Fibroblast of lung (primary cell): Measurements from ENCODE around the gene CAMK1G. TPM values are rescaled to one million over a fixed set of nuclear protein-coding genes. Genes with fewer than 3 reads are reported as not detected.

Experiments used
- DNase-seq, 2 donors: peaks; one replicate each; pipeline versions ENCODE4 v3.0.0 to v3.0.0-alpha.2; 2010; ENCODE audit warnings: low read depth in 2 of 2
- H2AFZ ChIP-seq: 2 replicates; pipeline ENCODE4 v1.5.1; 2012; ENCODE audit warnings: low read length, control low read depth, inconsistent platforms
- H3K27ac ChIP-seq: 2 replicates; pipeline ENCODE4 v1.5.1; 2011; ENCODE audit warnings: low read length, control low read depth; ENCODE audit not compliant: insufficient read depth
- H3K27me3 ChIP-seq: 2 replicates; pipeline ENCODE4 v1.5.1; 2011; ENCODE audit warnings: mild to moderate bottlenecking, low read length; ENCODE audit not compliant: control insufficient read depth, insufficient read depth
- H3K36me3 ChIP-seq: 2 replicates; pipeline ENCODE4 v1.5.1; 2011; ENCODE audit warnings: low read length; ENCODE audit not compliant: control insufficient read depth, insufficient read depth
- H3K4me1 ChIP-seq: 2 replicates; pipeline ENCODE4 v1.5.1; 2011; ENCODE audit warnings: low read length; ENCODE audit not compliant: control insufficient read depth, insufficient read depth; ENCODE audit errors: extremely low read depth
- H3K4me2 ChIP-seq: 2 replicates; pipeline ENCODE4 v1.5.1; 2011; ENCODE audit warnings: low read length, control low read depth; ENCODE audit not compliant: insufficient read depth; ENCODE audit errors: extremely low read depth
- H3K4me3 ChIP-seq, 4 experiments: fragments of 200-600 bp in 1 of 4; sonication (generic) in 1 of 4; replicated peaks in 1 of 4; 2 replicates each; pipeline ENCODE4 v1.5.1; 2011 to 2016; ENCODE audit warnings: low read length in 4 of 4, low read depth in 3 of 4, mild to moderate bottlenecking in 3 of 4, control low read depth in 2 of 4, inconsistent platforms in 1 of 4, mixed read lengths in 1 of 4; ENCODE audit not compliant: insufficient read depth in 1 of 4; ENCODE audit errors: control extremely low read depth in 1 of 4
- H3K79me2 ChIP-seq: 2 replicates; pipeline ENCODE4 v1.5.1; 2012; ENCODE audit warnings: mild to moderate bottlenecking, low read length, inconsistent platforms; ENCODE audit not compliant: control insufficient read depth, insufficient read depth
- H3K9ac ChIP-seq: 2 replicates; pipeline ENCODE4 v1.5.1; 2011; ENCODE audit warnings: mild to moderate bottlenecking, low read length, control low read depth; ENCODE audit not compliant: insufficient read depth
- H3K9me3 ChIP-seq: 2 replicates; pipeline ENCODE4 v1.5.1; 2012; ENCODE audit warnings: low read depth, low read length; ENCODE audit not compliant: control insufficient read depth, insufficient read depth
- H4K20me1 ChIP-seq: 2 replicates; pipeline ENCODE4 v1.5.1; 2011; ENCODE audit warnings: low read length; ENCODE audit not compliant: control insufficient read depth, insufficient read depth; ENCODE audit errors: extremely low read depth
- EZH2 ChIP-seq: IDR thresholded peaks from 2 replicates; pipeline ENCODE4 v1.5.1; 2012; ENCODE audit warnings: low read length, control low read depth, mild to moderate bottlenecking; ENCODE audit errors: missing control alignments
- polyA plus RNA-seq, 2 donors: library from polyadenylated mRNA; depleted of rRNA in 1 of 2; stranded (reverse) in 1 of 2; unstranded in 1 of 2; fragments of >200 nt; gene quantifications; 2 replicates each; pipeline ENCODE4 v1.2.1, GENCODE V29; 2011 to 2012; ENCODE audit warnings: missing spikeins in 1 of 2
- total RNA-seq: library from RNA; depleted of rRNA; stranded (reverse); fragments of >200 nt; gene quantifications from 2 replicates; pipeline ENCODE4 v1.2.1, GENCODE V29; 2014
- TF ChIP-seq, protein P1 (sequence below), 2 donors: IDR thresholded peaks in 1 of 2; conservative IDR thresholded peaks in 1 of 2; 1 replicate in 1 of 2; 2 replicates in 1 of 2; pipeline ENCODE4 v1.5.1; 2011 to 2012; ENCODE audit warnings: low read length in 2 of 2, control low read depth in 1 of 2, inconsistent platforms in 1 of 2, low read depth in 1 of 2, mild to moderate bottlenecking in 1 of 2

Gene CAMK1G
- total and polyA plus RNA-seq, 2 donors (not counting 1 experiment from before 2014, with no cell fraction given): 0.96 to 1.7 TPM

DNA sequence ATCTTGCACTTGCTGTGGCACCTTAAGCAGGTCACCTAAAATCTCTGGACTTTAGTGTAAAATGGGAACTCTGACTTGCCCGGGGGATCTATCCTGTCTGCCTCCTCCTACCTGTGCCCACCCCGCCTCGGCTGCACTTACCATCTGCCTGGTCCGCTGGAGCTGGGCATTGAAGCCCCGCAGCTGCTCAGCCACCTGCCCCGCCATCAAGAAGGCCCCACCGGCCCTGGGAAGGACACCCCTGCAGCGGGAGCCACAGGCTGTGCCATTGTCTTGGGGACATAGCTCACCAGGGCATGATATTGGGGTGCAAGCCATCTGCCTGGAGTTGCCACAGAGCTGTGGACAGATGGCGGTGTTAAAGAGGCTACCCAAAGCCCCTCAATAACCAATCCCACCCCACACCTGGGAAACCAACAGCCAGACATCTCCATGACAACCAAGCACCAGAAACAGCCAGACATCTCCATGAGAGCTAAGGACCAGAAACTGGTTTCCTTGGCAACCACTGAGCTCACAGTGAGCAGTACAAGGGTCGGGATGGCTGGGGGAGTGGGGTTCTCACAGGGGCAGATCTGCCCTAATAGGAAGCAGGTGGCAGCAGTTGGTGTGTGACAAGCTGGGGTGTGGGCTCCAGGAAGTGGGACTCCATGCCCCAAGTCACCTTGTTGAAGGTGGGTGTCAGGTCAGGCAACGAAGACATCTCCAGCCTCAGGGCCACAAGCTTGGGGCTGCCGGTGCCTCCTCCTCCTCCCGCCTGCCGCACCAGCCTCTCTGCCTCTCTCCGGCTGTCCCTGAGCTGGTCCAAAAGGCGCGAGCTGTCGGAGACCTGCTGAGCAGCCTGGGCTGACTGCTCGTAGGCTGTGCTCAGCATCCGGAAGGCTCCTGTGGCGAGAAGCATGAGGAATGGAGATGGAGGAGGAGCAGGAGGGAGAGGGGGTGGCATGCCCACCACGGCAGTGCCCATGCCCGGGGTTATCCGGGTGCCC, 39.6 kb downstream of the CAMK1G start:
- Histone ChIP-seq H3K4me1 (no peaks in the 10 kb centered on the region), H4K20me1 (no peaks in the 10 kb centered on the region), H3K36me3 (no peaks in the 10 kb centered on the region), H3K9ac (no peak overlapping the region), H3K27me3 (no peaks in the 10 kb centered on the region), H3K79me2 (no peaks in the 10 kb centered on the region), H3K9me3 (no peaks in the 10 kb centered on the region), H3K4me2 (no peak overlapping the region), H3K27ac (no peak overlapping the region), H2AFZ (no peak overlapping the region), H3K4me3 (no peak overlapping the region)
- TF ChIP-seq EZH2: no peak
- TF ChIP-seq, protein P1, sequence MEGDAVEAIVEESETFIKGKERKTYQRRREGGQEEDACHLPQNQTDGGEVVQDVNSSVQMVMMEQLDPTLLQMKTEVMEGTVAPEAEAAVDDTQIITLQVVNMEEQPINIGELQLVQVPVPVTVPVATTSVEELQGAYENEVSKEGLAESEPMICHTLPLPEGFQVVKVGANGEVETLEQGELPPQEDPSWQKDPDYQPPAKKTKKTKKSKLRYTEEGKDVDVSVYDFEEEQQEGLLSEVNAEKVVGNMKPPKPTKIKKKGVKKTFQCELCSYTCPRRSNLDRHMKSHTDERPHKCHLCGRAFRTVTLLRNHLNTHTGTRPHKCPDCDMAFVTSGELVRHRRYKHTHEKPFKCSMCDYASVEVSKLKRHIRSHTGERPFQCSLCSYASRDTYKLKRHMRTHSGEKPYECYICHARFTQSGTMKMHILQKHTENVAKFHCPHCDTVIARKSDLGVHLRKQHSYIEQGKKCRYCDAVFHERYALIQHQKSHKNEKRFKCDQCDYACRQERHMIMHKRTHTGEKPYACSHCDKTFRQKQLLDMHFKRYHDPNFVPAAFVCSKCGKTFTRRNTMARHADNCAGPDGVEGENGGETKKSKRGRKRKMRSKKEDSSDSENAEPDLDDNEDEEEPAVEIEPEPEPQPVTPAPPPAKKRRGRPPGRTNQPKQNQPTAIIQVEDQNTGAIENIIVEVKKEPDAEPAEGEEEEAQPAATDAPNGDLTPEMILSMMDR (conservative IDR thresholded peaks at IDR 0.05 in 1 of 2, IDR thresholded peaks at IDR 0.05 in 1 of 2; ENCODE audit: low read depth in 1 of 2, low read length in 2 of 2): no peak
- DNase-seq: no peak

DNA sequence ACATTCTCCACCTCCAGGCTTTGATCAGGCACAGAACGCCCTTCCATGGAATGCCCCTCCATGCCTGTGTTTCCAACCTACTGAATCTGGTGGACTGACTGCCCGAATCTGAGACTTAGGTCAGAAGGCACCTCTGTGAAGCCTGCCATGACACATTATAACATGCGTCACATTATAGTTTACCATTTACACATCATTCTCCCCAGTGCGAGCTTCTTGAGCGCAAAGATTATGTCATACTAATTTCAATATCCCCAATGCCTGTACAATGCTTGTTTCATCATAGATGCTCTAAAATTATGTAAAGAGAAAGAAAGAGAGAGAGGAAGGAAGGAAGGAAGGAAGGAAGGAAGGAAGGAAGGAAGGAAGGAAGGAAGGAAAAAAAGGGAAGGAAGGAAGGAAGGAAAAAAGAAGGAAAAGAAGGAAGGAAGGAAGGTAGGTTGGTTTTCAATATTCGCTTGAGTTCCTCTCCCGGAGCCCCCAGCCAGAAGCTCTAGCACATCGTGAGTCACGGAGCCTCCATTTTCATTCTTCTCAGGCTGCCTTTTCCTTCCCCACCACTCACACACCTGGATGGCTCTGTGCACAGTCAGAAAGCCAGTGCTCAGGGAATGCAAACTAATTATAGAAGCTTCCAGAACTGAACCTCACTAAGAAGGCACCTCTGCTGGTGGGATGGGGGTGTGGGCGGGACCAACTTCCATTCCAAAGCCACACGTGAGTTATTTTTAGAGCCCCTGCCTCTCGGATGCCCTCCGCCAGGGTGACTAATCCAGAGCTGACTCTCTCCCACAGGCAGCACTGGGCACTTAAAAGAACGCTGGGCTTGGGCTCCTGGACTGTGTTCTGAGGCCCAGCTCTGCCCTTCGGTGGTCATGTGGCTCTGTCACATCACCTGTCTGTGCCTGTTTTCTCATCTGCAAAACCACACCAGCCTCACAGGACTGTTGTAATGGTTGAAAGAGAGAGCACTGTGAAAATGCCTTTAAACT, 41.3 kb downstream of the CAMK1G start:
- TF ChIP-seq, protein P1 (conservative IDR thresholded peaks at IDR 0.05 in 1 of 2, IDR thresholded peaks at IDR 0.05 in 1 of 2; ENCODE audit: low read depth in 1 of 2, low read length in 2 of 2): no peak
- no peak for TF ChIP-seq EZH2

More for the DNA sequence above, 41.3 kb downstream of the CAMK1G start:
- H3K9ac ChIP-seq: no peak overlapping the region
- H3K36me3 ChIP-seq: no peaks in the 10 kb centered on the region
- H3K4me1 ChIP-seq: no peaks in the 10 kb centered on the region
- H3K27me3 ChIP-seq: no peaks in the 10 kb centered on the region
- no peak overlapping the region for H3K4me2 ChIP-seq
- no peaks in the 10 kb centered on the region for H3K9me3 ChIP-seq
- no peaks in the 10 kb centered on the region for H4K20me1 ChIP-seq
- no peak overlapping the region for H2AFZ ChIP-seq
- no peaks in the 10 kb centered on the region for H3K79me2 ChIP-seq
- H3K27ac ChIP-seq: no peak overlapping the region
- DNase-seq: peak in 1 of 2 donors; percentile 33
- H3K4me3 ChIP-seq: no peak overlapping the region
